Measurements from ENCODE around the gene TTLL11. TPM values are rescaled to one million over a fixed set of nuclear protein-coding genes. Genes with fewer than 3 reads are reported as not detected.

Gene TTLL11
- total RNA-seq, 1 experiment from 2014 or later = 1.5 TPM

DNA sequence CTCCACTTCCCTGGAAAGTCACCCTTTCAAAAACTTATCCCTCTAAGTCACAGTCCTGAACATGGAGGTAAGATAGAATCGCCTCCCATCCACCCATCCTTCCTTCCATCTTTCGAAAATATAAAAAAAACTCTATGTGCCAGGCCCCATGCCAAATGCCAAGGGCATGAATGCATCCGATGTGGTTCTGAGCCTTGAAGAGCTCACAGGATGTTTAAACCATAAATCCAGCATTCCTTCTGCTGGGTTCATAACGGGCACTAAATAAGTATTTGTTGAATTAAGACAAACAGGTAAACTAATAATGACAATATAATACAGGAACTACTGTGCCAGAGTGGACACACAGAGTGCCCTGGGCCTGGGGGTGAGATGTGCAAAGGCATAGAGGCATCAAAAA, 147.3 kb downstream of the TTLL11 start:
- no peak overlapping the region for H2AFZ ChIP-seq (ENCODE audit: low read length)
- H2BK15ac ChIP-seq (ENCODE audit: low read depth, low read length) = no peak overlapping the region
- no peak overlapping the region for H3K9ac ChIP-seq (ENCODE audit: extremely low read depth, insufficient read length, low read length)
- no peaks in the 10 kb centered on the region for H3K36me3 Mint-ChIP-seq (ENCODE audit: insufficient read depth in 1 of 3, low read depth in 3 of 3)
- H4K20me1 ChIP-seq (ENCODE audit: control insufficient read depth, insufficient read depth, insufficient read length) = no peaks in the 10 kb centered on the region
- H2BK5ac ChIP-seq (ENCODE audit: insufficient read length, low read length) = no peak overlapping the region
- no peak for DNase-seq
- no peak overlapping the region for H3K27ac ChIP-seq (ENCODE audit: insufficient read length, low read depth, low read length)
- no peaks in the 10 kb centered on the region for H3K27me3 ChIP-seq (ENCODE audit: insufficient read depth, low read length)
- no peak overlapping the region for H4K91ac ChIP-seq (ENCODE audit: insufficient read length, low read depth, low read length)
- H3K4ac ChIP-seq (ENCODE audit: low read depth, low read length) = no peak overlapping the region
- H3K9me3 ChIP-seq (ENCODE audit: control insufficient read depth, low read depth, low read length) = no peaks in the 10 kb centered on the region
- no peaks in the 10 kb centered on the region; the same call in 1 of the 2 replicates for H3K4me1 ChIP-seq (ENCODE audit: insufficient read depth, low read length)
- TF ChIP-seq, protein P1, sequence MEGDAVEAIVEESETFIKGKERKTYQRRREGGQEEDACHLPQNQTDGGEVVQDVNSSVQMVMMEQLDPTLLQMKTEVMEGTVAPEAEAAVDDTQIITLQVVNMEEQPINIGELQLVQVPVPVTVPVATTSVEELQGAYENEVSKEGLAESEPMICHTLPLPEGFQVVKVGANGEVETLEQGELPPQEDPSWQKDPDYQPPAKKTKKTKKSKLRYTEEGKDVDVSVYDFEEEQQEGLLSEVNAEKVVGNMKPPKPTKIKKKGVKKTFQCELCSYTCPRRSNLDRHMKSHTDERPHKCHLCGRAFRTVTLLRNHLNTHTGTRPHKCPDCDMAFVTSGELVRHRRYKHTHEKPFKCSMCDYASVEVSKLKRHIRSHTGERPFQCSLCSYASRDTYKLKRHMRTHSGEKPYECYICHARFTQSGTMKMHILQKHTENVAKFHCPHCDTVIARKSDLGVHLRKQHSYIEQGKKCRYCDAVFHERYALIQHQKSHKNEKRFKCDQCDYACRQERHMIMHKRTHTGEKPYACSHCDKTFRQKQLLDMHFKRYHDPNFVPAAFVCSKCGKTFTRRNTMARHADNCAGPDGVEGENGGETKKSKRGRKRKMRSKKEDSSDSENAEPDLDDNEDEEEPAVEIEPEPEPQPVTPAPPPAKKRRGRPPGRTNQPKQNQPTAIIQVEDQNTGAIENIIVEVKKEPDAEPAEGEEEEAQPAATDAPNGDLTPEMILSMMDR (conservative IDR thresholded peaks at IDR 0.05) = no peak
- H4K8ac ChIP-seq (replicated peaks; ENCODE audit: insufficient read length, low read depth, low read length) = no peak overlapping the region
- no peak overlapping the region for H2BK12ac ChIP-seq (ENCODE audit: insufficient read length, low read depth, low read length)
- H3K14ac ChIP-seq (ENCODE audit: insufficient read depth, low read length) = no peak overlapping the region
- no peak overlapping the region for H4K5ac ChIP-seq (ENCODE audit: insufficient read length, low read depth, low read length)
- H2BK120ac ChIP-seq (ENCODE audit: low read depth, low read length, poor library complexity, severe bottlenecking) = no peak overlapping the region
- H3K4me2 ChIP-seq (ENCODE audit: insufficient read depth, insufficient read length, low read length) = no peak overlapping the region
- H2AK5ac ChIP-seq (ENCODE audit: insufficient read length, low read length) = no peak overlapping the region
- no peak overlapping the region for H3T11ph ChIP-seq (ENCODE audit: low read length)
- 0 out of 7 replicates have a peak overlapping the region, but pooled peaks of 1 of the 3 experiments have one; percentile 6 for H3K27ac Mint-ChIP-seq
- H3K23ac ChIP-seq (ENCODE audit: insufficient read length, low read depth, low read length) = no peak overlapping the region
- H3K79me1 ChIP-seq (ENCODE audit: insufficient read depth, low read depth, low read length, poor library complexity, severe bottlenecking) = no peaks in the 10 kb centered on the region
- H3K4me1 Mint-ChIP-seq = peaks cover 14 to 17% of the 10 kb centered on the region in 2 experiments
- H3K23me2 ChIP-seq (ENCODE audit: insufficient read length, low read depth, low read length, poor library complexity, severe bottlenecking) = no peaks in the 10 kb centered on the region
- no peak overlapping the region for H3K18ac ChIP-seq (ENCODE audit: insufficient read length, low read depth, low read length)
- H3K9me3 Mint-ChIP-seq = no peaks in the 10 kb centered on the region
- no CpG with 5 or more reads among the region's 4 CpGs for whole genome bisulfite sequencing (ENCODE audit: extremely low coverage, insufficient read length, low lambda C conversion rate)
- H2BK20ac ChIP-seq (ENCODE audit: low read depth, low read length, poor library complexity, severe bottlenecking) = no peak overlapping the region
- H3K4me3 Mint-ChIP-seq = no peak overlapping the region
- H3K27me3 Mint-ChIP-seq (ENCODE audit: low read depth) = peaks cover 9% of the 10 kb centered on the region
- H3K79me2 ChIP-seq (ENCODE audit: insufficient read depth, low read length) = no peaks in the 10 kb centered on the region
- no peak overlapping the region for H3K56ac ChIP-seq (ENCODE audit: insufficient read length, low read depth, low read length)

All from H9 (cell line).